Lower leg skin (tissue), 3 donors: Measurements from ENCODE around the gene PTGFRN.

Source experiments
- POLR2A ChIP-seq, 2 donors: fragments of 450-650 bp; IDR thresholded peaks; one replicate each; pipeline ENCODE4 v1.6.1; 2016 to 2017; ENCODE audit warnings: antibody characterized with exemption in 2 of 2, mild to moderate bottlenecking in 1 of 2, moderate library complexity in 1 of 2
- TF ChIP-seq, protein P1 (sequence below), 3 donors: fragments of 450-650 bp; IDR thresholded peaks; one replicate each; pipeline ENCODE4 v1.5.1; 2016; ENCODE audit warnings: antibody characterized with exemption in 3 of 3, mild to moderate bottlenecking in 3 of 3, moderate library complexity in 2 of 3

DNA sequence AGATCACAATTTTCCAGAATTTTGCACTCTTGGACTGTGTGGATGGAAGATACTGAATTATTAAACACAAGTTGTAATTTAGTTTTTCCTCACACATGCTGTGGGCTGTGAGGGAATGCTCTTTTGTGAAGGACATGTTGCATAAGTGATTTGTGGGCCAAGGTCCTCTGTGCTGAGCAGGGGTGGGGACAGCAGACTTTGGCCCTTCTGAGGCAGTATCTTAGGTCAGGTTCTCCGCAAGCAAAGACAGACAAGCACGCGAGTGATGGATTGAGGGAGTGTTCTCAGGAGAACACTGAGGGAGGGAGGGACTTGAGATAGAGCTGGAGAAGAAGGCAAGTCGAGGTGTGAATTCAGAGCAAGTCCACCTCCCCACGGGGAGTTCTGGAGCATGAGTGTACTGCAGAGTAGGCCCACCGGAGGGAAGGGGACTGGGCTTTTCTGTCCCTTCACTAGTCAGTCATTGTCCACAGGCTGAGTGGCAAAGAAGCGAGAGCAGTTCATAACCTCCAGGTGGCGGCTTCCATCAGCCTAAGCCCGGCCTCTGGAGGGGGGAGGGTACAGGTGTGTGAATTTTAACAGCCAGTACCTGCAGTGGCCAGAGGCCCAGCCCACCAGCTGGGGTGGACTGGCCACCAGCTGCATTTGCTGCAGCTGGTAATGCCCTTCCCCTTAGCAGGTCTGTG lies 72.7 kb downstream of the PTGFRN start:
- TF ChIP-seq, protein P1, sequence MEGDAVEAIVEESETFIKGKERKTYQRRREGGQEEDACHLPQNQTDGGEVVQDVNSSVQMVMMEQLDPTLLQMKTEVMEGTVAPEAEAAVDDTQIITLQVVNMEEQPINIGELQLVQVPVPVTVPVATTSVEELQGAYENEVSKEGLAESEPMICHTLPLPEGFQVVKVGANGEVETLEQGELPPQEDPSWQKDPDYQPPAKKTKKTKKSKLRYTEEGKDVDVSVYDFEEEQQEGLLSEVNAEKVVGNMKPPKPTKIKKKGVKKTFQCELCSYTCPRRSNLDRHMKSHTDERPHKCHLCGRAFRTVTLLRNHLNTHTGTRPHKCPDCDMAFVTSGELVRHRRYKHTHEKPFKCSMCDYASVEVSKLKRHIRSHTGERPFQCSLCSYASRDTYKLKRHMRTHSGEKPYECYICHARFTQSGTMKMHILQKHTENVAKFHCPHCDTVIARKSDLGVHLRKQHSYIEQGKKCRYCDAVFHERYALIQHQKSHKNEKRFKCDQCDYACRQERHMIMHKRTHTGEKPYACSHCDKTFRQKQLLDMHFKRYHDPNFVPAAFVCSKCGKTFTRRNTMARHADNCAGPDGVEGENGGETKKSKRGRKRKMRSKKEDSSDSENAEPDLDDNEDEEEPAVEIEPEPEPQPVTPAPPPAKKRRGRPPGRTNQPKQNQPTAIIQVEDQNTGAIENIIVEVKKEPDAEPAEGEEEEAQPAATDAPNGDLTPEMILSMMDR (IDR thresholded peaks at IDR 0.05), result no peak
- no peak for TF ChIP-seq POLR2A (IDR thresholded peaks at IDR 0.05)
